B cell (primary cell): ENCODE results near the gene SLC25A31. TPM values are rescaled to one million over a fixed set of nuclear protein-coding genes. Genes with fewer than 3 reads are reported as not detected.

Source experiments
- ATAC-seq: fragments of 200-7000 bp; cut with Tn5 transposase; one replicate; pipeline ENCODE4 v1.10.0; 2021; ENCODE audit warnings: low read depth, mild to moderate bottlenecking, moderate number of reproducible peaks, moderate library complexity
- CTCF ChIA-PET: fragments of 350-600 bp; sonication (Branson Sonifier 250); formaldehyde crosslinking; loops from one replicate; lab custom pipeline; 2021; ENCODE audit warnings: antibody characterized with exemption, inconsistent platforms; lab: Charles Lee
- POLR2A ChIA-PET: fragments of 350-600 bp; sonication (Branson Sonifier 250); formaldehyde crosslinking; loops from one replicate; lab custom pipeline; 2021; ENCODE audit warnings: antibody characterized with exemption; lab: Charles Lee
- DNase-seq: peaks from one replicate; pipeline ENCODE4 v3.0.0; 2013
- H2AFZ ChIP-seq: 2 replicates; pipeline ENCODE4 v1.6.1; 2012; ENCODE audit warnings: mild to moderate bottlenecking, low read depth, low read length; ENCODE audit not compliant: insufficient read depth, poor library complexity, severe bottlenecking
- H3K27ac ChIP-seq, 2 donors: 1 replicate in 1 of 2; 2 replicates in 1 of 2; pipeline ENCODE4 v1.5.1; 2012 to 2013; ENCODE audit warnings: low read length in 2 of 2, mild to moderate bottlenecking in 2 of 2, moderate library complexity in 1 of 2
- H3K27me3 ChIP-seq, 4 experiments: fragments of 200-600 bp in 1 of 4; sonication (generic) in 1 of 4; replicated peaks in 1 of 4; 1 replicate in 2 of 4; 2 replicates in 2 of 4; pipeline versions ENCODE4 v1.6.1 to v1.7.0; 2013 to 2016; ENCODE audit warnings: low read length in 3 of 4, mild to moderate bottlenecking in 2 of 4, mixed read lengths in 1 of 4, moderate library complexity in 1 of 4; ENCODE audit not compliant: insufficient read depth in 4 of 4, control insufficient read depth in 3 of 4; ENCODE audit errors: control extremely low read depth in 1 of 4
- H3K36me3 ChIP-seq, 2 experiments: replicated peaks in 1 of 2; 1 replicate in 1 of 2; 2 replicates in 1 of 2; pipeline versions ENCODE4 v1.6.1 to v1.7.1; 2013; ENCODE audit warnings: low read length in 1 of 2; ENCODE audit not compliant: insufficient read depth in 2 of 2, control insufficient read depth in 1 of 2; ENCODE audit errors: control extremely low read depth in 1 of 2, extremely low read depth in 1 of 2
- H3K4me1 ChIP-seq, 2 donors: fragments of 200-600 bp in 1 of 2; sonication (generic) in 1 of 2; 1 replicate in 1 of 2; 2 replicates in 1 of 2; pipeline versions ENCODE4 v1.5.1 to v1.6.1; 2013 to 2017; ENCODE audit warnings: low read length in 2 of 2; ENCODE audit not compliant: control insufficient read depth in 2 of 2, insufficient read depth in 2 of 2
- H3K4me2 ChIP-seq: replicated peaks from 2 replicates; pipeline ENCODE3; 2012; ENCODE audit warnings: mild to moderate bottlenecking, low read depth, low read length; ENCODE audit not compliant: poor library complexity, severe bottlenecking
- H3K4me3 ChIP-seq, 5 experiments: fragments of 200-600 bp in 1 of 5; sonication (generic) in 1 of 5; 1 replicate in 3 of 5; 2 replicates in 2 of 5; pipeline versions ENCODE4 v1.5.1 to v1.7.0; 2011 to 2016; ENCODE audit warnings: low read length in 4 of 5, mild to moderate bottlenecking in 4 of 5, low read depth in 2 of 5, control low read depth in 1 of 5, moderate library complexity in 1 of 5; ENCODE audit not compliant: insufficient read depth in 1 of 5; ENCODE audit errors: control extremely low read depth in 1 of 5, extremely low read depth in 1 of 5
- H3K79me2 ChIP-seq: fragments of 200-600 bp; sonication (generic); one replicate; pipeline ENCODE4 v1.6.0; 2016; ENCODE audit warnings: low read length; ENCODE audit not compliant: control insufficient read depth, insufficient read depth
- H3K9ac ChIP-seq: fragments of 200-600 bp; sonication (generic); 2 replicates; pipeline ENCODE4 v1.6.1; 2017; ENCODE audit warnings: mild to moderate bottlenecking, low read length, moderate library complexity
- H3K9me3 ChIP-seq, 3 donors: one replicate each; pipeline versions ENCODE4 v1.6.1 to v1.7.1; 2013; ENCODE audit warnings: low read length in 2 of 3; ENCODE audit not compliant: control insufficient read depth in 2 of 3, insufficient read depth in 1 of 3; ENCODE audit errors: control extremely low read depth in 1 of 3
- H4K20me1 ChIP-seq: 2 replicates; pipeline ENCODE4 v1.6.0; 2012; ENCODE audit warnings: mild to moderate bottlenecking, low read length; ENCODE audit not compliant: insufficient read depth, control insufficient read depth, poor library complexity, severe bottlenecking
- H3K27ac Mint-ChIP-seq: one replicate; pipeline ENCODE4 v1.8.0; 2021; ENCODE audit warnings: mixed read lengths
- H3K27me3 Mint-ChIP-seq: one replicate; pipeline ENCODE4 v1.8.0; 2021; ENCODE audit warnings: mixed read lengths
- H3K4me1 Mint-ChIP-seq: one replicate; pipeline ENCODE4 v1.8.0; 2021; ENCODE audit warnings: mixed read lengths
- H3K4me3 Mint-ChIP-seq: one replicate; pipeline ENCODE4 v1.8.0; 2021; ENCODE audit warnings: mixed read lengths
- H3K9me3 Mint-ChIP-seq: one replicate; pipeline ENCODE4 v1.8.0; 2022; ENCODE audit warnings: mixed read lengths; ENCODE audit not compliant: insufficient read depth
- EZH2 ChIP-seq: IDR thresholded peaks from 2 replicates; pipeline ENCODE4 v1.6.1; 2012; ENCODE audit warnings: borderline replicate concordance, low read depth, mild to moderate bottlenecking, moderate library complexity, low read length; ENCODE audit not compliant: insufficient read depth, poor library complexity, severe bottlenecking
- WGBS: methylation state at CpG from one replicate; pipeline ENCODE4 v1.1.5; 2013; ENCODE audit warnings: missing lambda C conversion rate; ENCODE audit not compliant: insufficient coverage; 5-methylcytosine and 5-hydroxymethylcytosine counted together
- intact Hi-C: fragments of 100-400 bp; cut with micrococcal nuclease; formaldehyde crosslinking; loops from one replicate; pipeline ENCODE4 v1.10.0; 2022
- polyA plus RNA-seq: library from polyadenylated mRNA; depleted of rRNA; stranded (reverse); fragments of >200 nt; gene quantifications from 2 replicates; pipeline ENCODE4 v1.2.3, GENCODE V29; 2012
- total RNA-seq, 2 donors: library from RNA; stranded (reverse); fragments of 120-200 nt in 1 of 2; gene quantifications; 1 replicate in 1 of 2; 2 replicates in 1 of 2; pipeline versions ENCODE4 v1.2.3 to v1.2.4, GENCODE V29; 2013 to 2022
- TF ChIP-seq, protein P1 (sequence below): fragments of 200-600 bp; IDR thresholded peaks from one replicate; pipeline ENCODE4 v1.8.0; 2022; ENCODE audit warnings: antibody characterized with exemption, mild to moderate bottlenecking

Gene SLC25A31
- total and polyA plus RNA-seq, 2 donors (not counting 1 experiment from before 2014, with no cell fraction given), result not detected

DNA sequence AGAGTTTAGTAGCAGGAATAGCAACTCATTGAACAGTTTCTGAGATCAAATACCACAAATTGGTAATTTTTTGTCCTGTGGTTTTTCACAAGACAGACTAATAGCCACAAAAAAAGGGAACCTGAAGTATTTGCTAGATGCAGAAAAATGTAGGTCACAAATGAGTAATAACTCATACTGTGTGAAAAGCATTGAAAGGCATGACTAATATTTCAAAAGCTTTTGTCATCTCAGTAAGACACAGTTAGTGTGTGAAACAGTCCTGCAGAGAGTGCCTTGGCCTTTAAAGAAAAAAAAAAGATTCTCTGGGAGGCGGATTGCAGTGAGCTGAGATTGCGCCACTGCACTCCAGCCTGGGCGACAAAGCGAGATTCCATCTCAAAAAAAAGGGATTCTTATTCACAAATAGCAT, 31.4 kb upstream of the SLC25A31 start:
- Histone ChIP-seq H4K20me1 (no peaks in the 10 kb centered on the region), H2AFZ (no peak overlapping the region), H3K4me3 (no peak overlapping the region), H3K27me3 (no peaks in the 10 kb centered on the region), H3K9me3 (no peaks in the 10 kb centered on the region), H3K79me2 (no peaks in the 10 kb centered on the region), H3K36me3 (no peaks in the 10 kb centered on the region), H3K27ac (no peak overlapping the region), H3K4me2 (no peak overlapping the region), H3K4me1 (no peaks in the 10 kb centered on the region), H3K9ac (no peak overlapping the region)
- ATAC-seq, result no peak
- TF ChIP-seq EZH2, result no peak
- TF ChIP-seq, protein P1, sequence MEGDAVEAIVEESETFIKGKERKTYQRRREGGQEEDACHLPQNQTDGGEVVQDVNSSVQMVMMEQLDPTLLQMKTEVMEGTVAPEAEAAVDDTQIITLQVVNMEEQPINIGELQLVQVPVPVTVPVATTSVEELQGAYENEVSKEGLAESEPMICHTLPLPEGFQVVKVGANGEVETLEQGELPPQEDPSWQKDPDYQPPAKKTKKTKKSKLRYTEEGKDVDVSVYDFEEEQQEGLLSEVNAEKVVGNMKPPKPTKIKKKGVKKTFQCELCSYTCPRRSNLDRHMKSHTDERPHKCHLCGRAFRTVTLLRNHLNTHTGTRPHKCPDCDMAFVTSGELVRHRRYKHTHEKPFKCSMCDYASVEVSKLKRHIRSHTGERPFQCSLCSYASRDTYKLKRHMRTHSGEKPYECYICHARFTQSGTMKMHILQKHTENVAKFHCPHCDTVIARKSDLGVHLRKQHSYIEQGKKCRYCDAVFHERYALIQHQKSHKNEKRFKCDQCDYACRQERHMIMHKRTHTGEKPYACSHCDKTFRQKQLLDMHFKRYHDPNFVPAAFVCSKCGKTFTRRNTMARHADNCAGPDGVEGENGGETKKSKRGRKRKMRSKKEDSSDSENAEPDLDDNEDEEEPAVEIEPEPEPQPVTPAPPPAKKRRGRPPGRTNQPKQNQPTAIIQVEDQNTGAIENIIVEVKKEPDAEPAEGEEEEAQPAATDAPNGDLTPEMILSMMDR, result no peak
- no peak overlapping the region for H3K27ac Mint-ChIP-seq
- H3K27me3 Mint-ChIP-seq, result peaks cover 12% of the 10 kb centered on the region
- intact Hi-C loops, result no loop called here
- H3K9me3 Mint-ChIP-seq, result no peaks in the 10 kb centered on the region
- ChIA-PET POLR2A (no interaction called here), CTCF (no interaction called here)
- DNase-seq, result no peak
- H3K4me1 Mint-ChIP-seq, result no peaks in the 10 kb centered on the region
- WGBS, result no CpG with 5 or more reads among the region's 4 CpGs
- no peak overlapping the region for H3K4me3 Mint-ChIP-seq

DNA sequence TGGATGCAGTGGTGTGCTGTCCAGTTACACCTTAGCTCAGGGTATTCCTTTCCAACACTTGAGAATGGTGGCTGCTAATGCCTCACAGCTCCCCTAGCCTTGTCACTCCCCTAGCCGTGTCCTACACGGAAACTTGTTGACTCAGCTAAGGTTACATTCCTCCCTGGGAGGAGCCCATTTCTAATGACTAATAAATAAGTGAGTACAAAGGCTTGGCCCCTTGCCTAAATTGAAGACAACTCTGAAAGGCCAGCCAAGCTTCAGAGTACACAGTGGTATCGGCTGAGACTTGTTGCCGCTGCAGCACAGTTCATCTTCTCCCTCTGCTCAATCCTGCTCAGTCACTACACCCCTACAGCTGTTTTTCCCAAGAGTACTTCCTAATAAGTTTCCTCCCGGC, 21.2 kb upstream of the SLC25A31 start:
- Histone ChIP-seq H4K20me1 (no peaks in the 10 kb centered on the region), H3K36me3 (no peaks in the 10 kb centered on the region), H2AFZ (no peak overlapping the region), H3K9ac (no peak overlapping the region), H3K27me3 (no peaks in the 10 kb centered on the region), H3K4me3 (no peak overlapping the region), H3K4me1 (no peaks in the 10 kb centered on the region), H3K27ac (no peak overlapping the region), H3K9me3 (no peaks in the 10 kb centered on the region), H3K4me2 (no peak overlapping the region), H3K79me2 (no peaks in the 10 kb centered on the region)
- H3K4me3 Mint-ChIP-seq, result no peak overlapping the region
- no peak for DNase-seq
- peaks cover 4% of the 10 kb centered on the region for H3K27me3 Mint-ChIP-seq
- TF ChIP-seq, protein P1, result no peak
- no peak for TF ChIP-seq EZH2
- CTCF ChIA-PET, result no interaction called here
- no peak overlapping the region for H3K27ac Mint-ChIP-seq
- ATAC-seq, result no peak
- 100% methylated on average over 2 of the region's 5 CpGs for WGBS
- POLR2A ChIA-PET, result no interaction called here
- no peaks in the 10 kb centered on the region for H3K4me1 Mint-ChIP-seq
- H3K9me3 Mint-ChIP-seq, result no peaks in the 10 kb centered on the region
- intact Hi-C loops, result no loop called here
